GM19238 (cell line): Measurements from ENCODE around the gene DLG2.
"Not testable (repeated sequence)": the region's sequence is repeated elsewhere in the genome, so short reads cannot be mapped to it uniquely, and the experiment has no call there.

ENCODE experiments used
- DNase-seq: peaks from one replicate; pipeline ENCODE4 v3.0.0; 2011; ENCODE audit warnings: low spot score; ENCODE audit not compliant: insufficient read length

DLG2 gene

DNA sequence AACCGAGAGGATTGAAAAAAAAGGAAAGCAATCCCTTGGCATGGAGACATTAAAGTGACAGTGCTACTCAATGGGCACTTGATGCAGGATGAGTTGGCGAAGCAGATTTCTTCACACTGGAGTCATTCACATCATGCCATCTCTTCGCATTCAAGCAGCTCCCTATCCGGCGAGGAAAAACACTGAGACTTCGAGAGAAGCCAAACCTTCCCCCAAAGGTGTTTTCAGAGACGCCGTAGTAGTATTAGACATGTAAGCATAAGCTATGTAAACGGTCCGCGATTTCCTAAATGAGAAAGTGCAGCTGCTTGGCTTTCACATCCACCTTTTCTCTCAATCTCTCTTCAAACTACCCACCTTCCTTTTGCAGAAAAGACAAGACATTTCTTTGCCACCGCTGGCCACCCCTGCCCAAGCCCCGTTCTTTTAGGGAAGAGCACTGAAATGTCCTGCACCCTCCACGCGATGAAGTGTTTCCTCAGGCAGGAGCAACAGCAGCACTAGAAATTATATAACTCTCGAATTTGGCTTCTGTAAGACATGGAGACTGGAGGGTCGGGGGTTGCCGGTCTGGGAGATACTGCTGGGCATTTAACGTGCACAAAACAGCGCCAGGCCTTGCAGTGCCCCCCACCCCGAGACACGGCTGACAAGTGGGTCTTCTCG is at the start of gene DLG2:
TSS of gene DLG2 (minus strand) at position 13 of the 666 bp plus-strand sequence.
- DNase-seq = no peak

GRCh38 chr11:85673393-85673792 is 46.2 kb upstream of the DLG2 start:
- DNase-seq = no peak

- no peak for DNase-seq
These were observed 45.2 kb upstream of the DLG2 start for GRCh38 chr11:85672105-85672902.

DNA sequence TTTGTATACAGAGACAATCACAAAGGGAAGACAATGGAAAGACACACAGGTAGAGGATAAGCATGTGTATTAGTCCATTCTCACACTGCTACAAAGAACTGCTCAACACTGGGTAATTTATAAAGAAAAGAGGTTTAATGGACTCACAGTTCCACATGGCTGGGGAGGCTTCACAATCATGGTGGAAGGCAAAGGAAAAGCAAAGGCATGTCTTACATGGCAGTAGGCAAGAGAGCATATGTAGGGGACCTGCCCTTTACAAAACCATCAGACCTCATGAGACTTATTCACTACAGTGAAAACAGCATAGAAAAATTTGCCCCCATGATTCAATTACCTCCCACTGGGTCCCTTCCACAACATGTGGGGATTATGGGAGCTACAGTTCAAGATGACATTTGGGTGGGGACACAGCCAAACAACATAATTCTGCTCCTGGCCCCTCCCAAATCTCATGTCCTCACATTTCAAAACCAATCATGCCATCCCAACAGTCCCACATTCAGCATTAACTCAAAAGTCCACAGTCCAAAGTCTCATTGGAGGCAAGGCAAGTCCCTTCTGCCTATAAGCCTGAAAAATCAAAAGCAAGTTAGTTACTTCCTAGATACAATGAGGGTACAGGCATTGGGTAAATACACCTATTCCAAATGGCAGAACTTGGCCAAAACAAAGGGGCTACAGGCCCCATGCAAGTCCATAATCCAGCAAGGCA is 44.0 kb upstream of the DLG2 start:
- DNase-seq = not testable (repeated sequence)

- DNase-seq = no peak
These were observed 41.0 kb upstream of the DLG2 start for GRCh38 chr11:85668157-85668556.

GRCh38 chr11:85666687-85667086 is 39.5 kb upstream of the DLG2 start:
- no peak for DNase-seq

DNA sequence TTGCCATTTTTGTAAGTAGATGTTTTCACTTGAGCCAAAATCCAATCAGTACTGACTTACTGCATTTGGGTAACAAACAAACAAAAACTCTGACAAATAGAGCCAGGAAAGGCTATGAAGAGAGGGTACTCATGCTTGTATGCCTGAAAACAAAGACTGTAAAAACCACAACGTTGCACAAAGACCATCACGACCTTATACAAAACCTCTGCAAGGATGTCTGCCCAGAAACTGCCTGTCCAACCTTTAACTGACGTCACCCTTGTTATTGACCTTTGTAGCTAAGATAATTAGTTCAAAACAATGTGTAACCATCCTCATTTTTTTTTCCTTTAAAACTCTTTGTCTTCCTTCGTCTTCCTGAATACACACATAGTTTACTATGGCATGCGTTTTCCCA is 38.6 kb upstream of the DLG2 start:
- no peak for DNase-seq

DNA sequence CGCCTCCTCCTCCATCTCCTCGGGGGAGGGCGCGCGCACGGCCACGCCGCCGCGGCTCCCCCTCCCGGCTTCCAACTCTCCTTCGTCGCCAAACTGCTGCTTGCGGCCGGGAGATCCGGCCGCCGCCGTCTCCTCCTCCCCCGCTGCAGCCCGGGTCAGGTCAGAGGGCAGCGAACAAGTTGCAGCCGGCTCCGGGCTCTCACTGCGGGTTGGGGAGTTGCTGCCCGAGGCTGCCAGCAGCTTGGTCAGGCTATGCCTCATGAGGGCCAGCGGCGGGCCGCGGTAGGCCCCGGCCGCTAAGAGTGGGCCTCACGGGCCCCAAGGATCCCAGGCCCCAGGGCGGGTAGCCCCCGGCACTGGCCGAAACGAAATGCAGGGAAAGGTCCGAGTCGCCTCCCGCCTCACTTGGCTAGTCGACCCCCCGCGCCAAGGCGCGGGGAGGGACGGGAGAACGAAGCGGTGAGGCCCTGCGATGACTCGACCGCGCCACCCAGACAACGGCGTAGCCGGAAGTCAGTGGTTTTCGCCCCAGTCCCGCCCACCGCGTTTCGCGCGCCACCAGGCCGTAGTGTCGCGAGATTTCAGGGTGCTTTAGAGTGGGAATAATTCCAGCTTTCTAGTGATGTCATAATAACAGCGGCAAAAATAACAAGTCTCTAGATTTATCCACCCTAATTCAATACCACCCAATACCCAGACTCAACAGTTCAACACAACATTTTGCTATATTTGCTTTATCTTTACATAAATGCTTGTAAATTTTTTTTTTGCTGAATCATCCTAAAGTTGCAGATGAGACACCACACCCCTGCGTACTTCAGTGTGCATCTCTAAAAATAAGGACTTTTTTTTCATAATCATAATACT is 37.7 kb upstream of the DLG2 start, which contains the start of gene CREBZF:
TSS of gene CREBZF (minus strand) at position 515 of the 867 bp plus-strand sequence. CDS start at position 261, 254 bp downstream.
- DNase-seq = peak; percentile 78

- peak; percentile 56 for DNase-seq
These were observed 36.8 kb upstream of the DLG2 start for GRCh38 chr11:85663753-85664614.

DNA sequence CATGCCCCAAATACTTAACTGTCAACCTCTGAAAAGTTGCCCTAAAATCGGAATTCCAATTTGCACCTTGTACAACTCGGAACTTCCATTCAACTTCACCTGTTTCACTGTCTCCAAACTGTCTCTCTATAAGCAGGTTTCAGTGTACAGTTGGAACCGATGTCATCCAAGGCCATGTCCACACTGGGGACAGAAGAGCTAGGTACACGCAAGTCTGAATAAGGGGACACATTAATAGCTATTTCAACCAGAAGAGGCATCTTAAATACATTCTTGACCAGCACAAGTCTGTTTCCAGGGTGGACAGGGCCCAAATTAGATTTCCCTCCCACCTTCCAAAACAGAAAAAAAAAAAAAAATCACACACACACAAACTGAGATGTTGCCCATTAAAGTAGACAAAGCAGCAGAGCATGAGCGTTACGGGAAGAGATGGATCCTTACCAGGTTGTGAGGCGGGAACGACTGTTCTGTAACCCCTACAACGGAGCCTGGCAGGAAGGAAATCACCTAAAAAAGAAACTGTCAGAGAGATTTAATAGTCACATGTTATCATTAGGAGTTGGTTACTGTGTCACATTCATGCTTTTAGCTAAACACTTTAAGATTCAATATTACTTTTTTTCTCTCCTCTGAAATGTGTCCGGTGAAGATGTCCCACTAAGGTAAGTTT is 36.1 kb upstream of the DLG2 start:
- no peak for DNase-seq

- DNase-seq = no peak
These were observed 35.0 kb upstream of the DLG2 start for GRCh38 chr11:85661972-85662664.

GRCh38 chr11:85658180-85658579 is 31.0 kb upstream of the DLG2 start:
- no peak for DNase-seq

GRCh38 chr11:85656777-85657176 is 29.6 kb upstream of the DLG2 start:
- DNase-seq = no peak

- not testable (repeated sequence) for DNase-seq
These were observed 27.2 kb upstream of the DLG2 start for GRCh38 chr11:85654343-85654742.

- DNase-seq = no peak
These were observed 25.8 kb upstream of the DLG2 start for GRCh38 chr11:85652786-85653447.

- no peak for DNase-seq
These were observed 24.0 kb upstream of the DLG2 start for GRCh38 chr11:85651118-85651517.

GRCh38 chr11:85647604-85648299 is 20.6 kb upstream of the DLG2 start, which contains the start of gene TMEM126A:
TSS of gene TMEM126A (plus strand) at chr11:85647967. CDS start at chr11:85650256, 2,289 bp downstream.
- DNase-seq = peak; percentile 68

DNA sequence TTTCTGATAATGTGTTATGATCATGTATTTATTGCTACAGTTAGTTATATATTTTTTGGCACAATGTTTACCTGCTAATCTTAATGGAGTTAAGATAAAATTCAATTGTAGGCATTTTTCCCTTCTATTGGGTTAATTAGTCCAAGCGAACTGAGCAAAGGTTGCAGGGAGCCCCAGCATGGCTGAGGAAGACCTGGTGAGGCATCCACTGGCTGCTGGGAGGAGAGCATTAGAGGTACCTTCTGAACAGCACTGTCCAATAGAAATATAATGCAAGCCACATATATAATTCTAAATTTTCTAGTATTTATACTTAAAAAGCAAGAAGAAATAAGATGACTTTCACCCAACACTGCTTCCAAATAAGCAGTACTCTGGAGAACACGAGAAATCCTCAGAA is 19.9 kb upstream of the DLG2 start:
- no peak for DNase-seq
